Measurements from ENCODE around the gene SQOR. TPM values are rescaled to one million over a fixed set of nuclear protein-coding genes. Genes with fewer than 3 reads are reported as not detected.

The SQOR gene
- total and polyA plus RNA-seq, 2 experiments from 2014 or later: 0.23 TPM; not detected in 1

DNA sequence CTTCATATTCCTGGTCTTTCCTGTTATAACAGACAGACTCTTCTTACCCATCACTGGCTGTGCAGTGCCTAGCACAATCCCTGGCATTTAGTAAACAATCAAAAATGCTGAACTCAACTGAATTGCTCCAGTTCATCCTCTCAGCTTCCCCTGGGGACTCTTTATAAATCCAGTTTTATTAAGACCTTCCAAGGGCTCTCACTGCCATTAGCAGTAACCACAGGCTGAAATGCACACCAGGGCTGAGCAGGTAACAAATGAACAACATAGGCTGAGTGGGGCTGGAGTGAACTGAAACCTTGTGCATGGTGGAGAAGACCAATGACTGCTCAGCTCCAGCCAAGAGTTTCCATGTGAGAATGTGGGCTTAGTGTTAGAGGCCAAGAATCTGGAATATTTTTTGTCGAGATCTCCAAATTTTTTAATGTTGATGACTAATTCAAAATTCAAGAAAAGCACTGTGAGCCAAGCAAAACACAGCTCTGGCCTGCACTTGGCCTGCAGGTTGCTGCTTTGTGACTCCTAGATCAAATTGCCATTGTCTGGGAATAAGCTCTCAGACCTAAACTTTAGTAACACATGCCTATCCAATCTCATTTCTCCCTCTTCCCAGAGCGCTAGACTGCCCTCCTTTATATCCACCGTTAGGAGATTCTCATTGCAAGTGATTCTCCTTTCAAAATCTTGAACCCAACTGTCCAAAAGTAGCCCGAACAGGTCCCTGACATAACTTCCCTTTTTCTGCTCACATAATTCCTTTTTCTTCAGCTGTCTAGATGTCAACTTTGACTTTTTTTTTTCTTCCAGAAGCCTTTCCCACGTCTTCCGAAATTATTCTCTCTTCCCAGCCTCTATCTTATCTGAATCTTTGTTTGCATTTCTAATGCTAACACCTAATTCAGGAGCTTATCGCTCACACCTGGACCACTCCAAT is 7.4 kb downstream of the SQOR start (continued):
- TF ChIP-seq ZNF114 (CRISPR knock-in tag; IDR thresholded peaks at IDR 0.05): no peak
- no peak for TF ChIP-seq EZH2 (IDR thresholded peaks at IDR 0.05; ENCODE audit: low read depth, unreplicated experiment)
- TF ChIP-seq POLR2AphosphoS5 (IDR thresholded peaks at IDR 0.05; ENCODE audit: low read depth): no peak
- TF ChIP-seq CTCF (conservative IDR thresholded peaks at IDR 0.05; ENCODE audit: low read depth in 2 of 2): no peak

GRCh38 chr15:45644437-45644836 is 9.6 kb downstream of the SQOR start:
- no peak for ATAC-seq
- Mint-ChIP-seq H3K27me3 (ENCODE audit: insufficient read depth, low read depth, poor library complexity) (peaks cover 1% of the 10 kb centered on the region), H3K4me3 (no peak overlapping the region), H3K4me1 (no peaks in the 10 kb centered on the region), H3K9me3 (peaks cover 67% of the 10 kb centered on the region), H3K27ac (no peak overlapping the region), H3K36me3 (ENCODE audit: low read depth) (no peaks in the 10 kb centered on the region; the same call in 2 of the 3 replicates)
- H3K27me3 ChIP-seq (ENCODE audit: insufficient read depth): no peaks in the 10 kb centered on the region
- H4K20me1 ChIP-seq (replicated peaks; ENCODE audit: insufficient read depth): no peaks in the 10 kb centered on the region
- H3F3A ChIP-seq (replicated peaks; ENCODE audit: low read depth): no peaks in the 10 kb centered on the region
- no peak overlapping the region for H3K4me2 ChIP-seq
- DNase-seq (ENCODE audit: low spot score): no peak
- H3K27ac ChIP-seq (ENCODE audit: low read depth): no peak overlapping the region
- H2AFZ ChIP-seq: no peak overlapping the region
- H3K79me2 ChIP-seq (replicated peaks; ENCODE audit: insufficient read depth): no peaks in the 10 kb centered on the region
- H3K4me3 ChIP-seq: no peak overlapping the region
- H3K36me3 ChIP-seq (ENCODE audit: insufficient read depth): no peaks in the 10 kb centered on the region
- no peaks in the 10 kb centered on the region for H3K4me1 ChIP-seq (ENCODE audit: insufficient read depth)
- H3K9me2 ChIP-seq (ENCODE audit: insufficient read depth): no peaks in the 10 kb centered on the region
- TF ChIP-seq, protein P1, sequence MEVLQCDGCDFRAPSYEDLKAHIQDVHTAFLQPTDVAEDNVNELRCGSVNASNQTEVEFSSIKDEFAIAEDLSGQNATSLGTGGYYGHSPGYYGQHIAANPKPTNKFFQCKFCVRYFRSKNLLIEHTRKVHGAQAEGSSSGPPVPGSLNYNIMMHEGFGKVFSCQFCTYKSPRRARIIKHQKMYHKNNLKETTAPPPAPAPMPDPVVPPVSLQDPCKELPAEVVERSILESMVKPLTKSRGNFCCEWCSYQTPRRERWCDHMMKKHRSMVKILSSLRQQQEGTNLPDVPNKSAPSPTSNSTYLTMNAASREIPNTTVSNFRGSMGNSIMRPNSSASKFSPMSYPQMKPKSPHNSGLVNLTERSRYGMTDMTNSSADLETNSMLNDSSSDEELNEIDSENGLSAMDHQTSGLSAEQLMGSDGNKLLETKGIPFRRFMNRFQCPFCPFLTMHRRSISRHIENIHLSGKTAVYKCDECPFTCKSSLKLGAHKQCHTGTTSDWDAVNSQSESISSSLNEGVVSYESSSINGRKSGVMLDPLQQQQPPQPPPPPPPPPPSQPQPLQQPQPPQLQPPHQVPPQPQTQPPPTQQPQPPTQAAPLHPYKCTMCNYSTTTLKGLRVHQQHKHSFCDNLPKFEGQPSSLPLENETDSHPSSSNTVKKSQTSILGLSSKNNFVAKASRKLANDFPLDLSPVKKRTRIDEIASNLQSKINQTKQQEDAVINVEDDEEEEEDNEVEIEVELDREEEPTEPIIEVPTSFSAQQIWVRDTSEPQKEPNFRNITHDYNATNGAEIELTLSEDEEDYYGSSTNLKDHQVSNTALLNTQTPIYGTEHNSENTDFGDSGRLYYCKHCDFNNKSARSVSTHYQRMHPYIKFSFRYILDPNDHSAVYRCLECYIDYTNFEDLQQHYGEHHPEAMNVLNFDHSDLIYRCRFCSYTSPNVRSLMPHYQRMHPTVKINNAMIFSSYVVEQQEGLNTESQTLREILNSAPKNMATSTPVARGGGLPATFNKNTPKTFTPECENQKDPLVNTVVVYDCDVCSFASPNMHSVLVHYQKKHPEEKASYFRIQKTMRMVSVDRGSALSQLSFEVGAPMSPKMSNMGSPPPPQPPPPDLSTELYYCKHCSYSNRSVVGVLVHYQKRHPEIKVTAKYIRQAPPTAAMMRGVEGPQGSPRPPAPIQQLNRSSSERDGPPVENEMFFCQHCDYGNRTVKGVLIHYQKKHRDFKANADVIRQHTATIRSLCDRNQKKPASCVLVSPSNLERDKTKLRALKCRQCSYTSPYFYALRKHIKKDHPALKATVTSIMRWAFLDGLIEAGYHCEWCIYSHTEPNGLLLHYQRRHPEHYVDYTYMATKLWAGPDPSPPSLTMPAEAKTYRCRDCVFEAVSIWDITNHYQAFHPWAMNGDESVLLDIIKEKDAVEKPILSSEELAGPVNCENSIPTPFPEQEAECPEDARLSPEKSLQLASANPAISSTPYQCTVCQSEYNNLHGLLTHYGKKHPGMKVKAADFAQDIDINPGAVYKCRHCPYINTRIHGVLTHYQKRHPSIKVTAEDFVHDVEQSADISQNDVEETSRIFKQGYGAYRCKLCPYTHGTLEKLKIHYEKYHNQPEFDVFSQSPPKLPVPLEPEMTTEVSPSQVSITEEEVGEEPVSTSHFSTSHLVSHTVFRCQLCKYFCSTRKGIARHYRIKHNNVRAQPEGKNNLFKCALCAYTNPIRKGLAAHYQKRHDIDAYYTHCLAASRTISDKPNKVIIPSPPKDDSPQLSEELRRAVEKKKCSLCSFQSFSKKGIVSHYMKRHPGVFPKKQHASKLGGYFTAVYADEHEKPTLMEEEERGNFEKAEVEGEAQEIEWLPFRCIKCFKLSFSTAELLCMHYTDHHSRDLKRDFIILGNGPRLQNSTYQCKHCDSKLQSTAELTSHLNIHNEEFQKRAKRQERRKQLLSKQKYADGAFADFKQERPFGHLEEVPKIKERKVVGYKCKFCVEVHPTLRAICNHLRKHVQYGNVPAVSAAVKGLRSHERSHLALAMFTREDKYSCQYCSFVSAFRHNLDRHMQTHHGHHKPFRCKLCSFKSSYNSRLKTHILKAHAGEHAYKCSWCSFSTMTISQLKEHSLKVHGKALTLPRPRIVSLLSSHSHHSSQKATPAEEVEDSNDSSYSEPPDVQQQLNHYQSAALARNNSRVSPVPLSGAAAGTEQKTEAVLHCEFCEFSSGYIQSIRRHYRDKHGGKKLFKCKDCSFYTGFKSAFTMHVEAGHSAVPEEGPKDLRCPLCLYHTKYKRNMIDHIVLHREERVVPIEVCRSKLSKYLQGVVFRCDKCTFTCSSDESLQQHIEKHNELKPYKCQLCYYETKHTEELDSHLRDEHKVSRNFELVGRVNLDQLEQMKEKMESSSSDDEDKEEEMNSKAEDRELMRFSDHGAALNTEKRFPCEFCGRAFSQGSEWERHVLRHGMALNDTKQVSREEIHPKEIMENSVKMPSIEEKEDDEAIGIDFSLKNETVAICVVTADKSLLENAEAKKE (CRISPR knock-in tag; IDR thresholded peaks at IDR 0.05): no peak
- TF ChIP-seq POLR2AphosphoS5 (IDR thresholded peaks at IDR 0.05; ENCODE audit: low read depth) (no peak), STAT1 (IDR thresholded peaks at IDR 0.05; ENCODE audit: unreplicated experiment) (no peak), ZNF114 (CRISPR knock-in tag; IDR thresholded peaks at IDR 0.05) (no peak), ZNF331 (CRISPR knock-in tag; IDR thresholded peaks at IDR 0.05; ENCODE audit: low read depth) (no peak), NANOG (IDR thresholded peaks at IDR 0.05; ENCODE audit: borderline replicate concordance) (no peak), EZH2phosphoT487 (IDR thresholded peaks at IDR 0.05; ENCODE audit: unreplicated experiment) (no peak), ETS1 (IDR thresholded peaks at IDR 0.05) (no peak)
- TF ChIP-seq, protein P2, sequence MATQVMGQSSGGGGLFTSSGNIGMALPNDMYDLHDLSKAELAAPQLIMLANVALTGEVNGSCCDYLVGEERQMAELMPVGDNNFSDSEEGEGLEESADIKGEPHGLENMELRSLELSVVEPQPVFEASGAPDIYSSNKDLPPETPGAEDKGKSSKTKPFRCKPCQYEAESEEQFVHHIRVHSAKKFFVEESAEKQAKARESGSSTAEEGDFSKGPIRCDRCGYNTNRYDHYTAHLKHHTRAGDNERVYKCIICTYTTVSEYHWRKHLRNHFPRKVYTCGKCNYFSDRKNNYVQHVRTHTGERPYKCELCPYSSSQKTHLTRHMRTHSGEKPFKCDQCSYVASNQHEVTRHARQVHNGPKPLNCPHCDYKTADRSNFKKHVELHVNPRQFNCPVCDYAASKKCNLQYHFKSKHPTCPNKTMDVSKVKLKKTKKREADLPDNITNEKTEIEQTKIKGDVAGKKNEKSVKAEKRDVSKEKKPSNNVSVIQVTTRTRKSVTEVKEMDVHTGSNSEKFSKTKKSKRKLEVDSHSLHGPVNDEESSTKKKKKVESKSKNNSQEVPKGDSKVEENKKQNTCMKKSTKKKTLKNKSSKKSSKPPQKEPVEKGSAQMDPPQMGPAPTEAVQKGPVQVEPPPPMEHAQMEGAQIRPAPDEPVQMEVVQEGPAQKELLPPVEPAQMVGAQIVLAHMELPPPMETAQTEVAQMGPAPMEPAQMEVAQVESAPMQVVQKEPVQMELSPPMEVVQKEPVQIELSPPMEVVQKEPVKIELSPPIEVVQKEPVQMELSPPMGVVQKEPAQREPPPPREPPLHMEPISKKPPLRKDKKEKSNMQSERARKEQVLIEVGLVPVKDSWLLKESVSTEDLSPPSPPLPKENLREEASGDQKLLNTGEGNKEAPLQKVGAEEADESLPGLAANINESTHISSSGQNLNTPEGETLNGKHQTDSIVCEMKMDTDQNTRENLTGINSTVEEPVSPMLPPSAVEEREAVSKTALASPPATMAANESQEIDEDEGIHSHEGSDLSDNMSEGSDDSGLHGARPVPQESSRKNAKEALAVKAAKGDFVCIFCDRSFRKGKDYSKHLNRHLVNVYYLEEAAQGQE (IDR thresholded peaks at IDR 0.05; ENCODE audit: unreplicated experiment): no peak

Data from GM23338 (cell line).